A549 (cell line): ENCODE measurements around the gene COPS6. TPM values are rescaled to one million over a fixed set of nuclear protein-coding genes. Genes with fewer than 3 reads are reported as not detected.

Experiments
- ATAC-seq, 2 experiments: fragments of 200-7000 bp in 1 of 2; fragments of >200 bp in 1 of 2; cut with Nextera tagmentation in 1 of 2; cut with Tn5 transposase in 1 of 2; 3 replicates each; pipeline versions ENCODE4 v1.8.0 to v1.9.1; 2018 to 2020; ENCODE audit warnings: mild to moderate bottlenecking in 1 of 2, moderate library complexity in 1 of 2
- CTCF ChIA-PET: fragments of 300-600 bp; sonication (Branson Sonifier 250); formaldehyde crosslinking; extraction: SDS; loops from one replicate; lab custom pipeline; 2021; ENCODE audit warnings: antibody characterized with exemption, inconsistent platforms; lab: Yijun Ruan, JAX
- POLR2A ChIA-PET: fragments of 350-600 bp; formaldehyde crosslinking; extraction: SDS; loops from one replicate; lab custom pipeline; 2021; ENCODE audit warnings: antibody characterized with exemption, inconsistent platforms; lab: Yijun Ruan, JAX
- DNase-seq, 2 experiments: peaks; one replicate each; pipeline versions ENCODE4 v3.0.0 to v3.0.0-alpha.2; 2011 to 2016; ENCODE audit warnings: low read depth in 1 of 2, low spot score in 1 of 2
- FAIRE-seq: peaks from 2 replicates; lab custom pipeline; 2011; peaks lifted over from hg19 to GRCh38; lab: Jason Lieb, UNC
- H3K27ac ChIP-seq, 2 experiments: fragments of >200 bp; sonication (Bioruptor Twin); formaldehyde crosslinking; 3 replicates each; pipeline ENCODE4 v1.5.1; 2016 to 2017
- H3K4me1 ChIP-seq: fragments of >200 bp; sonication (Bioruptor Twin); formaldehyde crosslinking; 3 replicates; pipeline ENCODE4 v1.6.1; 2016
- H3K4me2 ChIP-seq: fragments of >200 bp; sonication (Bioruptor Twin); formaldehyde crosslinking; 3 replicates; pipeline ENCODE4 v1.6.1; 2016
- H3K4me3 ChIP-seq: fragments of >200 bp; sonication (Bioruptor Twin); formaldehyde crosslinking; 3 replicates; pipeline ENCODE4 v1.5.1; 2016
- H3K9me3 ChIP-seq: fragments of >200 bp; sonication (Bioruptor Twin); formaldehyde crosslinking; 3 replicates; pipeline ENCODE4 v1.6.1; 2016
- BCL3 ChIP-seq: fragments of >200 bp; sonication (Bioruptor Twin); formaldehyde crosslinking; IDR thresholded peaks from 3 replicates; pipeline ENCODE4 v1.6.1; 2016
- BHLHE40 ChIP-seq: IDR thresholded peaks from 2 replicates; pipeline ENCODE4 v1.6.1; 2012; ENCODE audit warnings: low read depth, low read length, inconsistent platforms
- CEBPB ChIP-seq, 2 experiments: fragments of >200 bp in 1 of 2; sonication (Bioruptor Twin) in 1 of 2; formaldehyde crosslinking in 1 of 2; IDR thresholded peaks; 2 replicates each; pipeline ENCODE4 v1.6.1; 2012 to 2016
- CHD2 ChIP-seq: fragments of 150-350 bp; IDR thresholded peaks from 2 replicates; pipeline ENCODE4 v1.6.1; 2014; ENCODE audit warnings: low read length; ENCODE audit not compliant: partially characterized antibody
- CHD4 ChIP-seq: fragments of 200-600 bp; sonication (generic); IDR thresholded peaks from 2 replicates; pipeline ENCODE4 v1.6.1; 2016; ENCODE audit warnings: antibody characterized with exemption, mild to moderate bottlenecking, borderline replicate concordance
- CTCF ChIP-seq: fragments of >200 bp; sonication (Bioruptor Twin); formaldehyde crosslinking; IDR thresholded peaks from 3 replicates; pipeline ENCODE4 v1.5.1; 2016
- HDAC2 ChIP-seq: fragments of 200-600 bp; sonication (generic); IDR thresholded peaks from 2 replicates; pipeline ENCODE4 v1.6.1; 2016
- HOXB13 ChIP-seq: fragments of 250-450 bp; sonication (Bioruptor Pico); IDR thresholded peaks from 2 replicates; pipeline ENCODE4 v1.5.0; 2020; ENCODE audit warnings: low read depth, mild to moderate bottlenecking, moderate library complexity
- KDM1A ChIP-seq: fragments of 200-600 bp; sonication (generic); IDR thresholded peaks from 2 replicates; pipeline ENCODE4 v1.6.1; 2016; ENCODE audit warnings: low read depth, mild to moderate bottlenecking
- KDM5A ChIP-seq: fragments of 200-600 bp; sonication (generic); IDR thresholded peaks from 2 replicates; pipeline ENCODE4 v1.6.1; 2016; ENCODE audit warnings: antibody characterized with exemption, mild to moderate bottlenecking
- MAX ChIP-seq: IDR thresholded peaks from 2 replicates; pipeline ENCODE4 v1.6.1; 2012
- MAZ ChIP-seq: fragments of 150-350 bp; IDR thresholded peaks from 2 replicates; pipeline ENCODE4 v1.6.1; 2014; ENCODE audit warnings: antibody characterized with exemption, low read depth, low read length, borderline replicate concordance
- MYC ChIP-seq: IDR thresholded peaks from 2 replicates; pipeline ENCODE4 v1.6.1; 2012; ENCODE audit warnings: mild to moderate bottlenecking, inconsistent platforms, low read length, improper control_type of control experiment, borderline replicate concordance
- NFE2L2 ChIP-seq: fragments of 150-350 bp; conservative IDR thresholded peaks from 2 replicates; pipeline ENCODE4 v1.6.1; 2014; ENCODE audit warnings: low read length
- NPAS2 ChIP-seq: fragments of 250-450 bp; sonication (Bioruptor Pico); IDR thresholded peaks from 2 replicates; pipeline ENCODE4 v1.8.0; 2022; ENCODE audit warnings: mild to moderate bottlenecking, moderate library complexity, borderline replicate concordance
- NR3C1 ChIP-seq: fragments of >200 bp; sonication (Bioruptor Twin); formaldehyde crosslinking; IDR thresholded peaks from 3 replicates; pipeline ENCODE4 v1.6.1; 2017
- PHF8 ChIP-seq: fragments of 200-600 bp; sonication (generic); IDR thresholded peaks from 2 replicates; pipeline ENCODE4 v1.6.1; 2016; ENCODE audit warnings: low read depth, mild to moderate bottlenecking, antibody characterized with exemption, moderate library complexity, borderline replicate concordance
- POLR2A ChIP-seq: IDR thresholded peaks from 2 replicates; pipeline ENCODE4 v1.6.1; 2012; ENCODE audit warnings: mild to moderate bottlenecking, low read length
- POLR2AphosphoS2 ChIP-seq: conservative IDR thresholded peaks from 2 replicates; pipeline ENCODE4 v1.6.1; 2012; ENCODE audit warnings: low read length, improper control_type of control experiment, inconsistent platforms
- RNF2 ChIP-seq: fragments of 200-600 bp; sonication (generic); IDR thresholded peaks from 2 replicates; pipeline ENCODE4 v1.6.1; 2016; ENCODE audit warnings: low read depth, mild to moderate bottlenecking, antibody characterized with exemption, moderate library complexity, borderline replicate concordance
- SMC3 ChIP-seq: fragments of >200 bp; sonication (Bioruptor Twin); formaldehyde crosslinking; IDR thresholded peaks from 3 replicates; pipeline ENCODE4 v1.6.1; 2018; ENCODE audit warnings: inconsistent platforms
- SREBF2 ChIP-seq: fragments of 450-650 bp; IDR thresholded peaks from 2 replicates; pipeline ENCODE4 v1.6.1; 2014; ENCODE audit warnings: mild to moderate bottlenecking, moderate library complexity
- WGBS: methylation state at CpG from one replicate; pipeline ENCODE4 v1.1.6; 2017; ENCODE audit errors: missing lambda C conversion rate; 5-methylcytosine and 5-hydroxymethylcytosine counted together
- polyA plus RNA-seq, 4 experiments: library from polyadenylated mRNA; depleted of rRNA in 3 of 4; stranded (reverse); fragments of >200 nt; fragmentation: RNase III in 1 of 4; extraction: RNeasy Plus Mini Kit Qiagen cat#74134 plus additional on column Dnase treatment in 1 of 4; gene quantifications; 2 replicates in 3 of 4; 3 replicates in 1 of 4; pipeline ENCODE4 v1.2.3, GENCODE V29; 2011 to 2017
- TF ChIP-seq, protein P1 (sequence below): fragments of >200 bp; sonication (Bioruptor Twin); formaldehyde crosslinking; IDR thresholded peaks from 2 replicates; pipeline ENCODE4 v1.6.1; 2016
- TF ChIP-seq, protein P2 (sequence below): fragments of 150-350 bp; IDR thresholded peaks from 2 replicates; pipeline ENCODE4 v1.6.1; 2014; ENCODE audit warnings: low read depth, mild to moderate bottlenecking, low read length
- TF ChIP-seq, protein P3 (sequence below): IDR thresholded peaks from 2 replicates; pipeline ENCODE4 v1.6.1; 2012; ENCODE audit warnings: low read depth, borderline replicate concordance

COPS6 gene
- polyA plus RNA-seq, 2 of the 4 experiments (the other 2 are of a cell fraction) = 192 to 219 TPM

- ATAC-seq = no peak
- no peak overlapping the region for H3K4me3 ChIP-seq
- H3K4me1 ChIP-seq = peaks cover 31% of the 10 kb centered on the region
- WGBS = 89% methylated on average over 4 of the region's 4 CpGs
- POLR2A ChIA-PET = interaction anchor here (0.8 to 1.5 kb wide), 3 partner anchors 23 to 304 kb away, joined by 3 to 10 read pairs (median 3); partner anchors contain the start of genes AP4M1, LAMTOR4, MCM7 and ZCWPW1
- CTCF ChIA-PET = interaction anchor here (0.6 to 5.6 kb wide), 8 partner anchors 7 to 283 kb away, joined by 3 to 46 read pairs (median 4); no protein-coding TSS in a partner anchor
- TF ChIP-seq BCL3 (no peak), BHLHE40 (no peak), CTCF (no peak), SREBF2 (no peak), MYC (no peak), HOXB13 (CRISPR knock-in tag) (no peak), MAZ (no peak), KDM1A (no peak), HDAC2 (no peak), KDM5A (no peak), RNF2 (no peak), NR3C1 (no peak)
- TF ChIP-seq, protein P1, sequence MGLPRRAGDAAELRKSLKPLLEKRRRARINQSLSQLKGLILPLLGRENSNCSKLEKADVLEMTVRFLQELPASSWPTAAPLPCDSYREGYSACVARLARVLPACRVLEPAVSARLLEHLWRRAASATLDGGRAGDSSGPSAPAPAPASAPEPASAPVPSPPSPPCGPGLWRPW = no peak
- TF ChIP-seq, protein P2, sequence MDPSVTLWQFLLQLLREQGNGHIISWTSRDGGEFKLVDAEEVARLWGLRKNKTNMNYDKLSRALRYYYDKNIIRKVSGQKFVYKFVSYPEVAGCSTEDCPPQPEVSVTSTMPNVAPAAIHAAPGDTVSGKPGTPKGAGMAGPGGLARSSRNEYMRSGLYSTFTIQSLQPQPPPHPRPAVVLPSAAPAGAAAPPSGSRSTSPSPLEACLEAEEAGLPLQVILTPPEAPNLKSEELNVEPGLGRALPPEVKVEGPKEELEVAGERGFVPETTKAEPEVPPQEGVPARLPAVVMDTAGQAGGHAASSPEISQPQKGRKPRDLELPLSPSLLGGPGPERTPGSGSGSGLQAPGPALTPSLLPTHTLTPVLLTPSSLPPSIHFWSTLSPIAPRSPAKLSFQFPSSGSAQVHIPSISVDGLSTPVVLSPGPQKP = no peak
- TF ChIP-seq, all 56 proteins: peak for 0
- no peak for FAIRE-seq
- H3K9me3 ChIP-seq = no peaks in the 10 kb centered on the region
- 0 out of 6 replicates have a peak overlapping the region, but pooled peaks of 1 of the 2 experiments have one; percentile 8 for H3K27ac ChIP-seq
- H3K4me2 ChIP-seq = peak overlapping the region; percentile 62; the same call in 2 of the 3 replicates
- DNase-seq = no peak
Observed at GRCh38 chr7:100124301-100125230, 35.8 kb downstream of the COPS6 start.

DNA sequence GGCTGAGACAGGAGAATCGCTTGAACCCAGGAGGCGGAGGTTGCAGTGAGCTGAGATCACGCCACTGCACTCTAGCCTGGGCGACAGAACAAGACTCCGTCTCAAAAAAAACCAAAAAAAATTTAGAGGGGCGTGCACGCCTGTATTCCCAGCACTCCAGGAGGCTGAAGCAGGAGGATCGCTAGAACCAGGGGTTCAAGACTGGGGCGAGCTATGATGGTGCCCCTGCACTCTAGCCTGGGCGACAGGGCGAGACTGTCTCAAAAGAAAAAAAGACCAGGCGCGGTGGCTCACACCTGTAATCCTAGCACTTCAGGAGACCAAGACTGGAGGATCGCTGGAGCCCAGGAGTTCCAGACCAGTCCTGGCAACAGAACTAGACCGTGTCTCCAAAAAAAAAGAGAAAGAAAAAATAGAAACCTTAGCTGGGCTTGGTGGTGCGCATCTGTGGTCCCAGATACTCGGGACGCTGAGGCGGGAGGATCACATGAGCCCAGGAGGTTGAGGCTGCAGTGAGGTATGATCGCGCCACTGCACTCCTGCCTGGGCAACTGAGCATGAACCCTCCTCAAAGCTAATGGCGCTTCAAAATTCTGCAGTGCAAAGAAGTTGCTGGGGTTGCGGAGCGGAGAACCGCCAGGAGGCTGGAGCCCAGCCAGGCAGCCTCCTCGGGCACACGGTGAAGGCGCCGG is 37.6 kb downstream of the COPS6 start:
- WGBS = 7% methylated on average over 29 of the region's 29 CpGs
- TF ChIP-seq MYC = no peak
- TF ChIP-seq, protein P3, sequence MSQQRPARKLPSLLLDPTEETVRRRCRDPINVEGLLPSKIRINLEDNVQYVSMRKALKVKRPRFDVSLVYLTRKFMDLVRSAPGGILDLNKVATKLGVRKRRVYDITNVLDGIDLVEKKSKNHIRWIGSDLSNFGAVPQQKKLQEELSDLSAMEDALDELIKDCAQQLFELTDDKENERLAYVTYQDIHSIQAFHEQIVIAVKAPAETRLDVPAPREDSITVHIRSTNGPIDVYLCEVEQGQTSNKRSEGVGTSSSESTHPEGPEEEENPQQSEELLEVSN = 0 out of 2 replicates have a peak, but pooled peaks have one; percentile 45
- no peak for TF ChIP-seq NR3C1
- peak; percentile 45 for TF ChIP-seq CHD2
- TF ChIP-seq CTCF = no peak
- no peak for TF ChIP-seq POLR2AphosphoS2
- no peak for TF ChIP-seq PHF8
- TF ChIP-seq SMC3 = 0 out of 3 replicates have a peak, but pooled peaks have one; percentile 15
- peak; percentile 88 for TF ChIP-seq KDM1A
- TF ChIP-seq CEBPB (IDR thresholded peaks at IDR 0.05) = no peak
- 0 out of 2 replicates have a peak, but pooled peaks have one; percentile 22 for TF ChIP-seq CHD4
- TF ChIP-seq MAX = peak; percentile 89
- no peak for TF ChIP-seq POLR2A
- TF ChIP-seq NFE2L2 = no peak
- TF ChIP-seq NPAS2 = no peak

More for the DNA sequence above, 37.6 kb downstream of the COPS6 start:
- H3K4me1 ChIP-seq = peaks cover 30% of the 10 kb centered on the region
- no peaks in the 10 kb centered on the region for H3K9me3 ChIP-seq
- DNase-seq (no peak), ATAC-seq (peak in 1 of 2 experiments; percentile 61; a peak in 3 of 6 replicates), FAIRE-seq (no peak)
- ChIA-PET CTCF (interaction anchor here (0.6 to 2.9 kb wide), 4 partner anchors 9 to 205 kb away, joined by 3 to 13 read pairs (median 4); no protein-coding TSS in a partner anchor), POLR2A (interaction anchor here (0.5 to 1.7 kb wide), 7 partner anchors 13 to 303 kb away, joined by 3 to 11 read pairs (median 4); partner anchors contain the start of genes AP4M1, LAMTOR4, MCM7 and ZCWPW1)
- H3K4me2 ChIP-seq = peak overlapping the region; percentile 62
- peak overlapping the region; percentile 90 to 94 for H3K27ac ChIP-seq
- peak overlapping the region; percentile 64 for H3K4me3 ChIP-seq
